ENCODE measurements around the gene IQCM.

Gene IQCM

DNA sequence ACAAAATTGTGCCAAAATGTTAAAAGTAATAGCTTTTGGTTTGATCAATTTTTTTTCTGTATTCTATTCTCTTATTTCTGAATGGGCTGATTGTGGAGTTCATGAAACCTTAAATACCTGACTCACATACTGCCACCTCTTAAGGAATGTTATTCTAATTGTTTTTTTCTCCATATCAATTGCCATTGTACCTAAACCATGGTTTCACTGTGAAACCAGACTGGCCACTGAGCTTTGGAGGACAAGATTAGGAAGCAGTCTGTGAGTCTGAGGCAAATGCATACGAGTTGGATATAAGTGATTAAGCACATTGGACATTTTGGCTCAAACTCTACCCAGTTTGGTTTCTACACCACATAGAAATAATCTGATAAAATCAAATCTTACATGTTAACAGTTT lies 184.0 kb downstream of the IQCM start:
- no peak overlapping the region for H3K9ac ChIP-seq (ENCODE audit: low read length in 5 of 5)
- peaks cover 0 to 2% (median 0%) of the 10 kb centered on the region in 5 donors for H3K9me3 ChIP-seq (ENCODE audit: control insufficient read depth in 5 of 5, low read length in 5 of 5)
- H3K36me3 ChIP-seq (ENCODE audit: control insufficient read depth in 5 of 5, insufficient read depth in 5 of 5, low read length in 5 of 5) = no peaks in the 10 kb centered on the region
- H3K27me3 ChIP-seq (ENCODE audit: control insufficient read depth in 5 of 5, insufficient read depth in 4 of 5, low read length in 5 of 5) = no peaks in the 10 kb centered on the region
- no peak overlapping the region for H3K4me3 ChIP-seq (ENCODE audit: low read depth in 1 of 5, low read length in 5 of 5)
- no peak overlapping the region for H3K27ac ChIP-seq (ENCODE audit: low read depth, low read length)
- H3K4me1 ChIP-seq (ENCODE audit: control insufficient read depth in 5 of 5, insufficient read depth in 5 of 5, low read length in 5 of 5) = peaks cover 0 to 9% (median 0%) of the 10 kb centered on the region in 5 donors

DNA sequence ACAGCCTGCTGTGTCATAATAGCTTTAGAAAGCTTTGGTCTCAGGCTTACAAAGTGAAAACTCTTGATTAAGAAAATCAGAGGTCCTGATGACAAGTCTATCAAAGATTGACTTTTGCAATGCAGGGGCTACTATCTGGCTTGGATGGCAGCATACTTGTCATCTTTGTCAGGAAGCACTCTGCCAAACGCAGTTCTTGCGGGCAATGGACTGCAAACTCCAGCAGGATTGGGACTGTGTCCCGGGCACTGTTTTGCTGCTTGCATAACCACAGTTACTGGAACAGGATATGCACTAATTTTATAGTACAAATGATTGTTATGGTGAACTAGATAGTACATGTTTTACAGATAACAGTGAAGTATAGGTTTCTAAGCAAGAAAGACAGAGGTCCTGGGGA lies 185.6 kb downstream of the IQCM start:
- H3K36me3 ChIP-seq (ENCODE audit: control insufficient read depth in 5 of 5, insufficient read depth in 5 of 5, low read length in 5 of 5) = no peaks in the 10 kb centered on the region
- H3K9me3 ChIP-seq (ENCODE audit: control insufficient read depth in 5 of 5, low read length in 5 of 5) = peaks cover 0 to 2% (median 0%) of the 10 kb centered on the region in 5 donors
- peaks cover 0 to 9% (median 0%) of the 10 kb centered on the region in 5 donors for H3K4me1 ChIP-seq (ENCODE audit: control insufficient read depth in 5 of 5, insufficient read depth in 5 of 5, low read length in 5 of 5)
- H3K9ac ChIP-seq (ENCODE audit: low read length in 5 of 5) = no peak overlapping the region
- no peaks in the 10 kb centered on the region for H3K27me3 ChIP-seq (ENCODE audit: control insufficient read depth in 5 of 5, insufficient read depth in 4 of 5, low read length in 5 of 5)
- no peak overlapping the region for H3K4me3 ChIP-seq (ENCODE audit: low read depth in 1 of 5, low read length in 5 of 5)
- H3K27ac ChIP-seq (ENCODE audit: low read depth, low read length) = no peak overlapping the region

DNA sequence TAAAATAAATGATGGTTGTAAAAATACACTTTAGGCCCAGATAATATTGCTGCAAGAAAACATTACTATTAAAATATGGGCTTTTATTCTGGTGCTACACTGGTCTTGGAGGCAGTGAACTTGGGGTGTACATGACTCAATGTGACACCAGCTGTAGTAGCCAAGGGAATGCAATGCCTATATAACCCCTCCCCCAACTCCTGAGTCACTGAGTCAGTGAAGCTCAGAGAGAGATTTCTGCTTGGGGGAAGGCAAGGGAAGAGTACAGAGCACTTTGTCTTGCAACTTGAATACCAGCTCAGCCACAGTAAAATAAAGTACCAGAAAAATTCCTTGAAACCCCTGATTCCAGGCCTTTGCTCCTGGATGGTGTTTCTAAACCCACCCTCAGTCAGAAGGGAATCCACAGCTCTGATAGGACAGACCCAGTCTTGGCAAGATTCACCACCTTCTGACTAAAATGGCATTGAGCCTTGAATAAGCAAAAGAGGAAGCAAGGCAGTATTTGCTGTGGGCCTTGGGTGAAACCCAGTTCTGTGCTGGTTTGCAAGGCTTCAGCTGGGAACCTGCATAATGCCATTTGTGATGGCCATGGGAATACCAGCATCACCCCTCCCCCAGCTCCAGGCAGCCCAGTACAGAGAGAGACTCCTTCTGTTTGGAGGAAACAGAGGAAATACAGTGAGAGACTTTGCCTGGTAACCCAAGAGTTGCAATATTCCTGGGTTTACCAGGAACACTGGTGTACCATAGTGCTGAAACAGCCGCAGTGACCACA lies 209.9 kb downstream of the IQCM start:
- Histone ChIP-seq H3K9me3 (ENCODE audit: control insufficient read depth in 5 of 5, low read length in 5 of 5) (peaks cover 4 to 24% (median 7%) of the 10 kb centered on the region in 5 donors), H3K27ac (ENCODE audit: low read depth, low read length) (no peak overlapping the region), H3K4me3 (ENCODE audit: low read depth in 1 of 5, low read length in 5 of 5) (no peak overlapping the region), H3K27me3 (ENCODE audit: control insufficient read depth in 5 of 5, insufficient read depth in 4 of 5, low read length in 5 of 5) (no peaks in the 10 kb centered on the region), H3K9ac (ENCODE audit: low read length in 5 of 5) (no peak overlapping the region), H3K4me1 (ENCODE audit: control insufficient read depth in 5 of 5, insufficient read depth in 5 of 5, low read length in 5 of 5) (no peaks in the 10 kb centered on the region), H3K36me3 (ENCODE audit: control insufficient read depth in 5 of 5, insufficient read depth in 5 of 5, low read length in 5 of 5) (no peaks in the 10 kb centered on the region)

DNA sequence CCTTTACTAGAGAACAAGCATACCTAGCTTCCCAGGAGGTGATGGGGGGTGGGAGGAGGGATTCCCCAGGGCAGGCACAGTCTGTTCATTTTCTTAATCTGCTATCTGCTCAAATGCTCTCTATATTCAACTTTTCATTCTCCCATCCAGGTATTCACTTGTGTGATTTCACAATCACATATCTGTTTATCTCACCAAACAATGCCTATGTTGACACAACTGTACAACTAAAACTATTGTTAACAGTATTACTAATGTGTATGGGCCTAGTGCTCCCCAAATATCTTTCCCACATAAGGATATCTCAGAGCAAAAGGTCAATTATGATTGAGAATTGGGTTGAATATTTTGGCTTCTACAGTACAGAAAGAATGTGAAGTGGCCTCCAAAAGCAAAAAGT lies 210.8 kb downstream of the IQCM start:
- Histone ChIP-seq H3K4me3 (ENCODE audit: low read depth in 1 of 5, low read length in 5 of 5) (no peak overlapping the region), H3K9ac (ENCODE audit: low read length in 5 of 5) (no peak overlapping the region), H3K27ac (ENCODE audit: low read depth, low read length) (no peak overlapping the region), H3K27me3 (ENCODE audit: control insufficient read depth in 5 of 5, insufficient read depth in 4 of 5, low read length in 5 of 5) (no peaks in the 10 kb centered on the region), H3K9me3 (ENCODE audit: control insufficient read depth in 5 of 5, low read length in 5 of 5) (peaks cover 3 to 16% (median 6%) of the 10 kb centered on the region in 5 donors), H3K4me1 (ENCODE audit: control insufficient read depth in 5 of 5, insufficient read depth in 5 of 5, low read length in 5 of 5) (no peaks in the 10 kb centered on the region), H3K36me3 (ENCODE audit: control insufficient read depth in 5 of 5, insufficient read depth in 5 of 5, low read length in 5 of 5) (no peaks in the 10 kb centered on the region)

DNA sequence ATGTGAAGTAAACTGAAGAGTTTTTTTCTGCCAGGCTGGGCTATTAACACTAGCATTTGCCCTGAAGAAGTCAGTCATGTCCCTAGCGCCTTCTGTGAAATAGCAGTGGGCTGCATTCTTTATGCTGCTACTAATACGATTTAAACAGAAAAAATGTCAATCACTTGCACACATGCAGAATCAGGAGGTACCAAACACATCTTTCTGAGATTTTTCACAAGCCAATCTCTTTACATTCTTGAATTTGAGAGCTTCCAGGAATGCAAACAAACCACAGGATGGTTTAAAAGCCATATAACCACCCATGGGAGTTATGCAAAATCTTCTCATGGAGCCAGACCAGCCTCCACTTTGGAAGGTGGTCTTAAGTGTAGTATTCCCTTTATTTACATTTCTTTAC lies 220.1 kb downstream of the IQCM start:
- no peaks in the 10 kb centered on the region for H3K27me3 ChIP-seq (ENCODE audit: control insufficient read depth in 5 of 5, insufficient read depth in 4 of 5, low read length in 5 of 5)
- H3K4me3 ChIP-seq (ENCODE audit: low read depth in 1 of 5, low read length in 5 of 5) = no peak overlapping the region
- no peak overlapping the region for H3K9ac ChIP-seq (ENCODE audit: low read length in 5 of 5)
- H3K27ac ChIP-seq (ENCODE audit: low read depth, low read length) = no peak overlapping the region
- H3K4me1 ChIP-seq (ENCODE audit: control insufficient read depth in 5 of 5, insufficient read depth in 5 of 5, low read length in 5 of 5) = no peaks in the 10 kb centered on the region
- H3K9me3 ChIP-seq (ENCODE audit: control insufficient read depth in 5 of 5, low read length in 5 of 5) = no peaks in the 10 kb centered on the region
- no peaks in the 10 kb centered on the region for H3K36me3 ChIP-seq (ENCODE audit: control insufficient read depth in 5 of 5, insufficient read depth in 5 of 5, low read length in 5 of 5)

DNA sequence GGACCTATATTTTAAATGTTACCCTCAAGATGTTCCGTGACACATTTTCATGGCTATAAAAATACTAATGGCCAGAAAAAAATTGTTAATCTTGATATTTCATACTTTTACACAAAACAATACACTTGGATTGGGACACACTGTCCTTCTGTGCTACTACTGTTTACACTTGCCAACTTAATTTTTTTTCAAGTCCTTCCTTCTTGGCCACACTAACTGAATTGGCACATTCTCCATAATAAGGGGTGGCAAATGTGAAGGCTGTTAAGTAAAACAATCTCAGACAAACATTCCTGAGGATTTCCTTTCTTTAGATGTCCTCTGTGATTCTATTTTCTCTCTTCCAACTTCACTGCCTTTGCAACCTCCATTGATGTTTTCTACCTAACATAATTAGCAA lies 225.8 kb downstream of the IQCM start:
- Histone ChIP-seq H3K9ac (ENCODE audit: low read length in 5 of 5) (no peak overlapping the region), H3K4me1 (ENCODE audit: control insufficient read depth in 5 of 5, insufficient read depth in 5 of 5, low read length in 5 of 5) (peaks cover 0 to 7% (median 4%) of the 10 kb centered on the region in 5 donors), H3K36me3 (ENCODE audit: control insufficient read depth in 5 of 5, insufficient read depth in 5 of 5, low read length in 5 of 5) (no peaks in the 10 kb centered on the region), H3K4me3 (ENCODE audit: low read depth in 1 of 5, low read length in 5 of 5) (no peak overlapping the region), H3K27me3 (ENCODE audit: control insufficient read depth in 5 of 5, insufficient read depth in 4 of 5, low read length in 5 of 5) (no peaks in the 10 kb centered on the region), H3K9me3 (ENCODE audit: control insufficient read depth in 5 of 5, low read length in 5 of 5) (peaks cover 0 to 4% (median 0%) of the 10 kb centered on the region in 5 donors), H3K27ac (ENCODE audit: low read depth, low read length) (no peak overlapping the region)

DNA sequence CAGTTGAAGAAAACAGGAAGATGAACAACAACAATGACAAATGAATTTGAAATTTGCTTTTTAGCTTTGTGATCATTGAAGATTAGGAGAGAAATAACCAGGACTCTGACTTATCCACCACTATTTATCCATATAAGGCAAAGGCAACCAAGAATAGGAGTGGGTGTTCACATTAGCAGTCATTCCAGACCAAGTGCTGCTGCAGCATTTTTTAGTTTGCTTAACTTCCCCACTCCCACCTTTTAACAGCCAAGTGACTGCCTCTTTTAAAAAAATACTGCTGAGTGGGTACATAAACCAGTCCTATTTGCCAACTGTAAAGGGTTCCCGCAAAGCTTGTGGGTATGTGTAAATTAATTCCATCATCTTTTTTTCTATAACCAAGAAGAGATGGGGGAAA lies 230.9 kb downstream of the IQCM start:
- peaks cover 0 to 2% (median 2%) of the 10 kb centered on the region in 5 donors for H3K4me1 ChIP-seq (ENCODE audit: control insufficient read depth in 5 of 5, insufficient read depth in 5 of 5, low read length in 5 of 5)
- no peaks in the 10 kb centered on the region for H3K36me3 ChIP-seq (ENCODE audit: control insufficient read depth in 5 of 5, insufficient read depth in 5 of 5, low read length in 5 of 5)
- H3K9ac ChIP-seq (ENCODE audit: low read length in 5 of 5) = no peak overlapping the region
- peaks cover 0 to 4% (median 0%) of the 10 kb centered on the region in 5 donors for H3K9me3 ChIP-seq (ENCODE audit: control insufficient read depth in 5 of 5, low read length in 5 of 5)
- H3K27ac ChIP-seq (ENCODE audit: low read depth, low read length) = no peak overlapping the region
- no peaks in the 10 kb centered on the region for H3K27me3 ChIP-seq (ENCODE audit: control insufficient read depth in 5 of 5, insufficient read depth in 4 of 5, low read length in 5 of 5)
- H3K4me3 ChIP-seq (ENCODE audit: low read depth in 1 of 5, low read length in 5 of 5) = no peak overlapping the region

DNA sequence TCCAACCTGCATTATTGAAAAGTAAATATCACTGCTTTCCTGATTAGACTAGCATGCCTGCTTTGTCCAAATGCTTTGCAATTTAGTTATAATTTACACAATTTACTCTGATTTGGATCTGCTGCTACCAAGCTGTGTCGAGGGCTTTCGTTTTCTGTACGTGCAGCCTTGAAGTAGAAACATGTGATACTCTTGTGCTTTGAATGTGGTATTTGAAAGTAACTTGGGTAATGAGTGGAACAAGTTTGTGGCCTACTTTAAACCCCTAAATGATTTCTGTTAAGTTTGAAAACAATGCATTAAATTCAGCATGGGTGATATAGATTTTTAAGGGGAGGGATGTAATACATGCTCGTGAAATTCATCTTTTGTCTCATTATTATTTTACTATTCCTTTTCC lies 240.7 kb downstream of the IQCM start:
- Histone ChIP-seq H3K27ac (ENCODE audit: low read depth, low read length) (no peak overlapping the region), H3K9ac (ENCODE audit: low read length in 5 of 5) (no peak overlapping the region), H3K9me3 (ENCODE audit: control insufficient read depth in 5 of 5, low read length in 5 of 5) (no peaks in the 10 kb centered on the region), H3K4me1 (ENCODE audit: control insufficient read depth in 5 of 5, insufficient read depth in 5 of 5, low read length in 5 of 5) (no peaks in the 10 kb centered on the region), H3K27me3 (ENCODE audit: control insufficient read depth in 5 of 5, insufficient read depth in 4 of 5, low read length in 5 of 5) (no peaks in the 10 kb centered on the region), H3K4me3 (ENCODE audit: low read depth in 1 of 5, low read length in 5 of 5) (no peak overlapping the region), H3K36me3 (ENCODE audit: control insufficient read depth in 5 of 5, insufficient read depth in 5 of 5, low read length in 5 of 5) (no peaks in the 10 kb centered on the region)

DNA sequence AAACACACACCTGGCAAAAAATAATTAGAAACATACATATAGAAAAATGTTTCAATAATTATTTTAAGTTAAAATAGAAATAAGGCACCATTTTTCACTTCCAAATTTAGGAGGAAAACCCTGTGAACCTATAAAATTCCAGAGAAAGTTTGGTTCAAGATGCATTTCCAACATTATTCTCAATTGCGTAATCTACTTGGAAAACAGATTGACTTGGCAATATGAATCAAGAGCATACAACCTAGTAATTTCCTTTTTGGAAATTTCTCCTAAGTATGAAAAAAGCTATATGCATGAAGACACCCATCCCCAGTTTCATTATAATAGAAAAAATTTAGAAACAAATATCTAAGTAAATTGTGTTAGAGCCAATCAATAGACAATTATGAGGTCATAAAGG lies 242.9 kb downstream of the IQCM start:
- Histone ChIP-seq H3K9me3 (ENCODE audit: control insufficient read depth in 5 of 5, low read length in 5 of 5) (no peaks in the 10 kb centered on the region), H3K4me3 (ENCODE audit: low read depth in 1 of 5, low read length in 5 of 5) (no peak overlapping the region), H3K9ac (ENCODE audit: low read length in 5 of 5) (no peak overlapping the region), H3K27ac (ENCODE audit: low read depth, low read length) (no peak overlapping the region), H3K36me3 (ENCODE audit: control insufficient read depth in 5 of 5, insufficient read depth in 5 of 5, low read length in 5 of 5) (no peaks in the 10 kb centered on the region), H3K27me3 (ENCODE audit: control insufficient read depth in 5 of 5, insufficient read depth in 4 of 5, low read length in 5 of 5) (no peaks in the 10 kb centered on the region), H3K4me1 (ENCODE audit: control insufficient read depth in 5 of 5, insufficient read depth in 5 of 5, low read length in 5 of 5) (no peaks in the 10 kb centered on the region)

DNA sequence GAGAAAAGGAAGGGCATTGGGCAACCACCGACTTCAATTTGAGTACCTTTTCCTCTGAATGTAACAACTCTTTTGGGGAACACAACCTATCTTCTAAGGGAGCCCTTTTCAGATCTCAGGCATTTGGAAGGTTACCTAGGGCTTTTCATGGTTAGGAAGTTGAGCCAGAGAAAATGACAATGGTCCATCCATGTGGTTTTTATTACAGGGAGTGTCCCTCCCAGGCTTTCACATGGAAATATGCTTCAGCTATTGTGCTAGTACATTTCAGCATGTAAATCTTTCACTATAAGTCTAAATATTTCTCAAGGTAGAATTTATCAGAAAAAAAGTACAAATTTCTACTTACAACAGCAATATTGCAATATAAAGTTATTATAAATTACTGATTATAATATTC lies 259.8 kb downstream of the IQCM start:
- Histone ChIP-seq H3K9ac (ENCODE audit: low read length in 5 of 5) (no peak overlapping the region), H3K27ac (ENCODE audit: low read depth, low read length) (no peak overlapping the region), H3K4me1 (ENCODE audit: control insufficient read depth in 5 of 5, insufficient read depth in 5 of 5, low read length in 5 of 5) (peaks cover 0 to 9% (median 3%) of the 10 kb centered on the region in 5 donors), H3K36me3 (ENCODE audit: control insufficient read depth in 5 of 5, insufficient read depth in 5 of 5, low read length in 5 of 5) (no peaks in the 10 kb centered on the region), H3K4me3 (ENCODE audit: low read depth in 1 of 5, low read length in 5 of 5) (no peak overlapping the region), H3K27me3 (ENCODE audit: control insufficient read depth in 5 of 5, insufficient read depth in 4 of 5, low read length in 5 of 5) (no peaks in the 10 kb centered on the region), H3K9me3 (ENCODE audit: control insufficient read depth in 5 of 5, low read length in 5 of 5) (no peaks in the 10 kb centered on the region)

Data from subcutaneous abdominal adipose tissue (tissue), 5 donors.